GM18519 (cell line): ENCODE measurements around the gene VPS26C.
A peak's percentile ranks its signal among the peaks of the same experiment; 100 is the strongest.

Experiments
- ATAC-seq: cut with Tn5 transposase; IDR thresholded peaks from one replicate; pipeline ENCODE4 v1.9.1; 2021; ENCODE audit warnings: mild to moderate bottlenecking, moderate library complexity; ENCODE audit not compliant: unreplicated experiment, low FRiP score

VPS26C gene

DNA sequence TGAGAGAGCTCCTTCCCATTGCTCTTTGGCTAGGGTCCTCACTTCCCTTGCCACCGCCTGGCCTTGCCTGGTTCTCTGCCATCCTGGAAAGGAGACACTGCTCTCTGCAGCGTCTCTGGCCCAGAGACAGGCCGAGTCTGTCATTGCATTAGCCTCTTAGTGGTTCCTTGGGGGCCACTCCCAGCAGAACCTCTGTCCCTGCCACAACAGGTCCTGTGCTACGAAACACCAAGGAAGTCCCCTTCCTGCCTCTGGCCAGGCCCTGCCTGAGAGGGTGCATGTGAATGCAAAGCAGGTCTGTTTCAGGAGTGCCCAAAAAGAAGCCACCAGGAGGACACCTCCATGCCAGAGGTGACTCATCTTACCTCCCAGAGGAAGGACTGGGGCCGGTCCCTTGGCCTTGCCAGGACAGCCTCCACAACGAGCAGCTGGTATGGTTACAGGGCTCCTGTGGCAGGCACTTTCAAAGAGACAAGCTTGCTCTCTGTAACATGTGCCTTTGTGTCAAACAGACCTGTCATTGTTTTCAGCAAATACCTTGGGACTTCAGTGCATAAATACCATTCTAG is 59.6 kb downstream of the VPS26C start:
- peak; percentile 27 for ATAC-seq

DNA sequence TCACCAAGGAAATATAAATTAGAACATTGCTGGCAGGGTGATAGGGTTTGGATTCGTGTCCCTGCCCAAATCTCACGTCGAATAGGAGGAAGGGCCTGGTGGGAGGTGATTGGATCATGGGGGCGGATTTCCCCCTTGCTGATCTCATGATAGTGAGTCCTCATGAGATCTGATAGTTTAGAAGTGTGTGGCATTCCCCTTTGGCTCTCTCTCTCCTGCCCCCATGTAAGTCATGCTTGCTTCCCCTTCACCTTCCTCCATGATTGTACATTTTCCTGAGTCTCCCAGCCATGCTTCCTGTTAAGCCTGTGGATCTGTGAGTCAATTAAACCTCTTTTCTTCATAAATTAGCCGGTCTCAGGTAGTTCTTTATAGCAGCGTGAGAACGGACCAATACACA is 60.6 kb downstream of the VPS26C start:
- no peak for ATAC-seq

DNA sequence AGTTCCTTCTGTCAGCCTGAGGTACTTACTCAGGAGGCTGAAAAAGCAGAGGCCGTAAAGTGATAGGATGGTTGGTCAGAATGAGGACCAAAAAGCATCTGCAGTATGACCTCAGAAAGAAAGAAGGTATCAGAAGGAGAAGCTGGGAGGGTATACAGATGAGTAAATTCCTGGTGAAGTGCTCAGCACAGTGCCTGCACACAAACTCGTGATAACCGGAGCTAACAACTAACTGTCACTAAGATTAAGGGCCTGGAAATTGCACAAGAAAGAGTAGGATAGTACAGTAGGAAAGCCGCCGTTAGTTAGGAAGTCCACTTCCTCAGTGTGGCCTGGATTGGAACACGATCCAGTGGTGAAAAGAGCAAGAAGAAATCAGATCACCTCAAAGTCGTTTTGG is 62.6 kb downstream of the VPS26C start:
- no peak for ATAC-seq

DNA sequence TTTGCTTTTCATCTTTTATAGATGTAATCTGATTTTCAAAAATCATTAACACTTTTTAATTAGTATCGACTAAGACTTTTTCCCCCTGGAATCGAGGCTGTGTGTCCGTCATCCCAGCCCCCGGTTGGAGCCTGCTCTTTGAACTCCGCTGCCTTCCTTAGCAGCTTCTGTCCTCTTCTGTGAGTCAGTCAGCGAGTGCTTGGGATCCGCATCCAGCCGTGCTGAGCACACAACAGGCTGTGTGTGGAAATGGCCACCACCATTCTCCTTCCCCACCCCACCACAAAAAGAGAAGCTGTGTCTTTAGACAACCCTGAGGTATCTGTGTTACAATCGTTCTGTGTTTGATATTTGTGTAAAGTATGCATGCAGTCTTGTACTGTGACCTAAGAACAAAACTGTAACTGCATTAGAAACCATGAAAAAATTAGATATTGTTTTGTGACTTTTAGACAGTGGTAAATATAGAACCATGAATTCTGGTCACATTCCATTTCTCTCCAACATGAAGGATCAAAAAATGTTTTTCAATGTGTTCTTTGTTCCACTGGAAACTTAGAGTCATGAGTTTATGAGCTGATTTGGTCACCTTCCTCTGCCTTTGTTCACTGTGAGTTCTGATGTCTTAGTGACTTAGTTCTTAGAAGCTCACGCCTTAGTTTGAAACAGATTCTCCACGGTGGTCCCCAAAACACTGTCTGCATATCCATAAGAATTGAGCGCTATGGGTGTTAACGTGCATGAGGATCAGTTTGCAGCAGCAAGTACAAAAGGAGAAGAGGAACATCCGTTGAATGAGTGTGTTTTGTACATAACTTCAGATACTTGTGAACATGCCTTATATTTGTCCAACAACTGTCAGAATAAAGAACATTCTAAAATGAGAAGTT is 64.7 kb downstream of the VPS26C start:
- no peak for ATAC-seq

DNA sequence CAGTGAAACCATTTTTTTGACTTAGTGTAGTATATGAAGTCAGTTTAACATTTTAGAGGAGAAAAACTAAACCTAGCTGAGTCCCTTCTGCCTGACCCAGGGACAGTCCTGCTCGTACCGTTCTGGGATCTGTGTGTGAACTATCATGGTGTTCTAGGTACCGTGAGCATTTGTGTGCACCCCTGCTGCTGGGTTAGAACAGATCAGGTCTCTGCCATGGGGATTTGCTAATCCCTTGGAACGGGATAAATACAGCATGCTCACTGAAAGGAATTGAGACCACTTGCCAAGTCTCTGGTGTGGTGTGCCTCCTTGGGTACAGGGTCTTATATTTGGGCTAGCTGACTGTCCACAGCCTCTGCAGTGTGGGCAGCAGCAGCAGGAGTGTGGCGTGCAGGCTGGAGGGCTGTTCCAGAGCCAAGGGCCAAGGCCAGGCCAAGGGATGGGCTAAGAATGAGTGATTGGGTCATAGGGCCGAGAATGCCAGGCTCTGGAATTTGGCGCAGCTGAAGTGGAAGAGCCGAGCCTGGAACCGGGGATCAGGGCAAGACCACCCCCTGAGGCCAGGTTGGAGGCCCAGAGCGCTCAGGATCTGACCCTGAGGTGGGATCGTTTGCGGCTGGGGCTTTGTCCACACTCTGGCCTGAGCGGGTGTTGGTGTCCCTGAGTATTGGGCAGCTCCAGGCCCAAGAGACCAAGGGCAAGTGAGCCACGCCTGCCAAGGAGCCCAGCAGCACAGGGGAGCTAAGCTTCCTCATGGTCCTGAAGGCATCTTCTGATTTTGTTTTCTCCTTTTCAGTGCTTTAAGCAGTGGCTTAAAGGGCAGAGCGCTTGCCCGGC is 66.3 kb downstream of the VPS26C start:
- no peak for ATAC-seq

DNA sequence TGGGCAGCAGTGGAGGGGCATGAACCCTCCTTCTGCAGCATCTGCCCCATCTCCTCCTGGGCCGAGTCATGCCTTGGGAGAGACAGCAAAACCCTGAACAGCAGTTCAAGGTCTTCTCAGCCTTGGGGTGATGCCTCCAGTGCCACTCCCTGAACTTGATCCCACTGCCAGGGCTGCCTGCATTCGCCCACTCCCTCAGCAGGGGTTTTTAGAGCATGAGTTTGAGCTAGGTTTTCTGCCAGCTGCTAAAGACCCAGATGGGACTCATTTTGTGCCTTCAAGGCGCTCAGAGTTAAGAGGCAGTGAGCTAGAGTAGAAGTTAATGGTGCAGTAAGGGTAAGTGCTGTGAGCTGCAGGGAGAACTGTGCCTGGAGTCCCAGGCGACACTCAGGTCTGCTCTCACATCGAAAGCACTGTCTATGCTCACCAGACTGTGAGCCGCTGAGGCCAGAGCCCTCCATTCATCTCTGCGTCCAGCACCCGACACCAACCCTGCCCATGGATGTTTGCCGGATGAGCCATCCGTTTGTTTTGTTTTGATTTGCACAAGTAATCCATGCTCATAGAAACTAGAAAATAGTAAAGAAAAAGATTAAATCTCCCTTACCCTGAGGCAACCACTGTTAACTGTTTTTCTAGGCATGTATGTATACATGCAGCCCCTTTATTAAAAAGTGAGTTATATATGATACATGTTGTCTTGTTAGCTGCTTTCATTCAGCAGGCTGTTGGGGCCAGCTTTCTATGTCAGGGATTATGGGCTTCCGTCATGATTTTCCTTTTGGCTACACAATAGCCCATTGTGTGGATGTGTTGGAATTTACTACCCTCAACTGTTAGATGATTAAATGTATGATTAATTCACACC is 67.8 kb downstream of the VPS26C start:
- ATAC-seq: no peak

DNA sequence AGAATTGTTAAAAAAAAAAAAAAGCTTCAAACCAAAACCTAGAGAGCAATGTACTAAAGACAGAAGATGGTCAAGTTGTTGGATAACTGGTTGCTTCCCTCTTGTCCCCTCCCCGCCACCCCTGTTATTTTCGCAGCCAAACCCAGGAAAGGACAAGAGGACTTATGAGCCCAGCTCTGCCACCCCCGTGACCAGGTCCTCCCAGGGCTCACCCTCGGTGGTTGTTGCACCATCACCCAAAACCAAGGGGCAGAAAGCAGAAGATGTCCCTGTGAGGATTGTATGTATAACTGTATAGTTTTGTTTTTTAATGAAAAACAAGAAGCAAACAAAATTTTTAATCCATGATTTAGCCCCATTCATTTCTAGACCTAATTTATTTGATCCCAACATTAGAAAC is 69.4 kb downstream of the VPS26C start:
- no peak for ATAC-seq

DNA sequence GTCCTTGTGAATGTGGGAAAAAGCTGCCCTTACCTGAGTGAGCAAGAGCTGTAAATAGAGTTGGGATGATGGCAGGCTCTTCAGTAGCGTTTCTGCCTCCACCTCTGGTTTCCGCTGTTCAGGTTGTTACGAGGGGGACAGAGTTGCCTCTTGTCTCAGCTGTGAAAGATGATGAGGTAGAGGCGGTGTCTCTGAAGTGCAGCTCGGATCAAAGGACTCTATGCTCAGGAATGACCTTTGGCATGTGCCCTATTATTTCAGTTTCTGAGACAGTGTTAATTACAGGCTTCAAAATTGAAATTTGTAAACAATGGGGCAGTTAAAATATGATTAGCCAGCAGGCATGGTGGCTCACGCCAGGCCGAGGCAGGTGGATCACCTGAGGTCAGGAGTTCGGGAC is 70.3 kb downstream of the VPS26C start:
- no peak for ATAC-seq

DNA sequence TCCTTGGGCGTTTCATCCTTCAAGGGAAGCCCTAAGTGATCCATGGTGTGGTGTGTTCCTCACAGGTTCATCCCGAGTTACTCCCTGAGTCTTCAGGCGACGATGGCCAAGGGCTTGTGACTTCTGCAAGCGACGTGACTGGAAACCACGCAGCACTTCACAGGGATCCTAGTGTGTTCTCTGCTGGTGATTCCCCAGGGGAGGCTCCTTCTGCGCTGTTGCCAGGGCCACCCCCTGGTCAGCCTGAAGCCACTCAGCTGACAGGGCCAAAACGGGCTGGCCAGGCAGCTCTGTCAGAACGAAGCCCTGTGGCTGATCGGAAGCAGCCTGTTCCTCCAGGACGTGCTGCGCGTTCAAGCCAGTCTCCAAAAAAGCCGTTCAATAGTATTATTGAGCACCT is 71.5 kb downstream of the VPS26C start:
- ATAC-seq: no peak

DNA sequence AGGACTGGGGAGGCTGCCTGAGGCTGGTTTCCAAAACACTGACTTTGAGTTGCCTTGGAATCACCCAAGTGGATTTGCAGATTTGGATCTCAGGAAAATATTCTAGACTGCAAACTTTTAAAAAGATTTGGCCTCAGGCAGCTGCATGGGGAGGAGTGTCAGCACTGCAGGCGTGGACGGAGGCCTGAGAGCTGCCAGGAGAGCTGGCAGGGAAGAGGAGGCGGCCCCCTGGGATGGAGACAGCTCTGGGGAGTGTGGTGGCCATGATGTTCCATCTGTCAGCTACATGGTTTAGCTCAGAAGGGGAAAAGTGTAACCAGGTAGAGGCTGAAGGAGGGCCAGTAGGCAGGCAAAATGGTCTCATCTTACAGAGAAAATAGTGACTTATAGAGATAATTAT is 72.1 kb downstream of the VPS26C start:
- no peak for ATAC-seq

DNA sequence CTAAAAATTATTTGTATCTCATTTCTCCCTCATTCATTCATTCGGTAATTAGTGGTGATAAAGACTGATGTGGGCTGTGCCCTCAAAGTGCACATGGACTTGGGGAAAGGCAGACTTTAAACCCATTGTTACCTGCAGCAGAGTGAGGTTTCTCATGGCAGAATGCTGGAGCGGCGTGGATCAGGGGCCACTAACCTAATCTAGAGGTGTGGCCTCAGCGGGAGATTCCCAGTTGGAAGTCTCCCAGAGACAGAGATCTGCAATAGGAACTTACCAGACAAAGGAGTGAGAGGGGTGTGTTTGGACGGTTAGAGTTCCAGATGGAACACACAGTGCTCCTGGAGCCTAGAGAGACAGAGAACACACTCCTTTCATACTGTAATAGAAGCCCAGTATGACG is 73.5 kb downstream of the VPS26C start:
- no peak for ATAC-seq

DNA sequence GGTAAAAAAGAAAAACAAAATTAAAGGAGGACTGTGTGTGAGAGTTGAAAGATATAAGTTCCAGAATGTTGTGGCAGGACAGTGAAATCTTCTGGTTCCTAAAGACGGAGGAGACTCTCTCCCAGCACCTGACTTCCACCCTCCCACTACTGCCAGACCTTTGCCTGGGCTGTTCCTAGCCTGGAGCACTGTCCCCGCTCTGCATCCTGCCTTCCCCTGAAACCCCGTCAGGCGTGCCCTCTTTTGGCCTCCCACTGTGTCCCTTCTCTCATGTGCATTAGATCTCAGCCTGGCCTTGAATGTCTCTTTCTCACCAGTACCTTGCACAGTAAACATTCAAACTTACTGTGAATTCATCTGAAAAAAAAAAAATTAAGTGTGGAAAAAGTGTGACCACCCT is 74.1 kb downstream of the VPS26C start:
- no peak for ATAC-seq

DNA sequence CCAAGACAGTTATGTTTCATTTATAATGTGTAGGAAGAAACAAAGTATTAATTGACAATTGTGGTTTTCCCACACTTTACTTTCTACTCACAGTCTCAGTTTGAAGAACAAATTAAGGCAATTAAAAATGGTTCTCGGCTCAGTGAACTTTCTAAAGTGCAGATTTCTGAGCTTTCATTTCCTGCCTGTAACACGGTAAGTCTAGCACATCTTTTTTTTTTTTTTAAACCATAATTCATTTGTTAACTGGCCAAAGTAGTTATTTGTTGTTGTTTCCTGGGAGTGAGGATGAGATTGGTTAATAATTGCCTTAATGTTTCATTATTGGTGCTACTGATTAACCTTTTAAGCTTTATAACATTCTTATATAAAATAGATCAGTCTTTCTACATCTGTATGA is 75.1 kb downstream of the VPS26C start:
- ATAC-seq: no peak

DNA sequence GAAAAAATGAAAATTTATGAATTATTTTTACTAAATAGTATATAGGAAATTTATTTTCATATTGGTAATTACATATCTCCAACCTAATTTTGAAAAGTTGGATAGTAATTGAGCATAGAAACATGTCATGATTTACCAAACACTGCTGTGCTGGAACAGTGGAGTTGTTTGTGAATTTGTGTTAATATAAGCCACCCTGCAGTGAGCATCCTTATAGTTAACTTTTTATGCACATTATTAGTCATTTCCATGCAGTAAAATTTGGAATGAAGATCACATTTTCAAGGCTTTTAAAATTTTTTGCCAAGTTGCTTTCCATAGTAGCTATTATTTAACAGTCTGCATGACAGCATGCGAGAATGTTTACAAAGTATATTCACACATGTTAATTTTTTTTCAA is 78.3 kb downstream of the VPS26C start:
- ATAC-seq: no peak

DNA sequence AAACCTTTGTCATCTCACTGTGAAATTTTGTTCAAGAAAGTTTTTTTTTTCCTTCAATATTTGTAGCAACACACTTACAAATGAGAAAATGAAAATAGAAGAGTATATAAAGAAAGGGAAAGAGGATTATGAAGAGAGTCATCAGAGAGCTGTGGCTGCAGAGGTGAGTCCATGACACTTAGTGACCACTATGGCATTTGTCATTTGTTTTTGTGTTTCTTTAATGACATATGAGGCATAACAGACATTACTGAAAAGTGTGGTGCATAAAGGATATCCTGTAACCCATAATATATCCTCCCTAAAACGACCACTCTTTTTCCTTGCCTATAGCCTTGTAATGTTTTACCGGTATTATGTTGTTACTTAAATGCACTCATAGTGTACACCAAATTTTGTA is 80.2 kb downstream of the VPS26C start:
- no peak for ATAC-seq

DNA sequence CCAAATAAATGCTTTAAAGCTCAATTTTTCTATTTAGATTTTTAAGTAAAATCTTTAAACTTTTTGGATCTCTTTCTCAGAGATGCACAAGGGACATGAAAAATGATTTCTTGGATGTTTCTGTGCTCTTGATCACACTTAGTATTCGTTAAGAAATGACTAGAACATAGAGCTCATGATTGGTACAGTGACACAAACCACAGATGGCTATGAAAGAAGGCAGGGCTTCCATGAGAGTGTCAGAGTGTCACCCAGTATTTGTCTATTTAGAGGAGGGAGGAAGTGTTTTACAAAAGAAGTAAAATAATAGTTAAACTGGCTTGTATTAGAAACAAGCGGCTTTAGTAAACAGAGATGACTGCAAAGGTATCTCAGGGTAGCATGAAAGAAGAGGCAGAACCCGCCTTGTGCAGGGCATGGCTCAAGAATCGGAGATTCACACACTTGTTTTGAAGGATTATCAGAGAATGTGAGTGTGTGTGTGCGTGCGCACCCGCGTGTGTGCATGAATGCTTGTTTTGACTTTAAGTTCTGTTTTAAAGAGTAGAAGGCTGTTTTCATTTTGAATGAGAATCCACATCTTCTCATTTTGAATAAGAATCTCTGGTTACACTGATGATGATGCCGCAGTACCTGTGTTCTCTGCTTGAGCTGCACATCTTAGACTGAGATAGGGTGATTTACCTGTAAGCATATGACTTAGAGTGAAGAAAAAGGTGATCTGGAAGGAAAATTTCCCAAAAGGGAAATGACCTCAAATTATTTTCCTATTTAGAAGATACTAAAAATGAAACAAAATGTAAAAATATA is 82.1 kb downstream of the VPS26C start:
- no peak for ATAC-seq

DNA sequence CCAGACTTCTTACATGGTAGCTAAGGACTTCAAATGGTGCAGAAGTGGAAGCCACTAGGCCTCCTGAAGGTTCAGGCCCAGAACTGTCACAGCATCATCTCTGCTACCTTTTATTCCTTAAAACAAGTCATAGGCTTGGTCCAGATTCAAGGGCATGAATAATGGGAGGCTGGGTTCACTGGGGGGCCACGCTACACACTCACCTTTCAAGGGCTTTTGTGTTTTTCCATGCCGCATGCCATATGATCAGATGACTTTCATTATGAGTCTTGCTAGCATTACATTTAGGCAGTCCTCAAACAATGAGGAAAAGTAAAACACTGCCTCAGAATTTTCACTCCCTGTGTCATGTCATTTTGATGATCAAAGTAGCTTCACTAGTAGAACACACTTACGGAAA is 83.4 kb downstream of the VPS26C start:
- no peak for ATAC-seq

DNA sequence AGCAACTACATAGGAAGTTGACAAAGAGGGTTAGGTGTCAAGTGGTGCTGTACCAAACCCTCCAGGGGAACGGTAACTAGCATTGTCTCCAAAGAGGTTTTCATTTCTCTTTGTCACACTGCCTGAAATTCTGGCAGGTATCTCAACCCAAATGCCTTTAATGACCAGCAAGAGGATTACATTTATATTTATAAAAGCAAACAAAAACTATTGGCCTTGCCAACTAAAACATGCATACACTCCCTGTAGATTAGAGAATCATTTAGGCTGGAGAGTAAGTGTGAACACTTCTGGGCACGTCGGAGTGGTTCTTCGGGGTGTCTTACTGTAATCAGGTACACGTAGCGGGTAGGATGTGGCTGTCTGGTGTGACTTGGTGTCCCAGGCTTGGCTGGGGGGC is 84.9 kb downstream of the VPS26C start:
- ATAC-seq: no peak

DNA sequence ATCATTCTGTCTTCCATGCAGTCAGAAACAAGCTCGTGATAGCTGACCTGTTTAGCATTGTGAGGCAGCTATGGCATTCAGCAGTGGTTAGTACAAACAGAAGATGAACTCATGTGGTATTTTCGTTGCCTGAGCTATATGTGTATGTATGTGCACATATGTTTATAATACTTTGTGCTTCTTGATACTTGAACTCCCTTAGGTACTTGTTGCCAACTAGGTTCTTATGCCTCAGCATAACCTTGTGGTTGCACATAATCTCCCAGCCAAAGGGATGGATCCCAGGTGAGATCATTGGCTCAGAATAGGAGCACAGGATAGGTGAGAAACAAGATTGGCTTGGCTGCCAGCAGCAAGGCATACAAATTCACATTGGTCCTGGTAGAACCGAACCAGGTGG is 86.1 kb downstream of the VPS26C start:
- no peak for ATAC-seq

DNA sequence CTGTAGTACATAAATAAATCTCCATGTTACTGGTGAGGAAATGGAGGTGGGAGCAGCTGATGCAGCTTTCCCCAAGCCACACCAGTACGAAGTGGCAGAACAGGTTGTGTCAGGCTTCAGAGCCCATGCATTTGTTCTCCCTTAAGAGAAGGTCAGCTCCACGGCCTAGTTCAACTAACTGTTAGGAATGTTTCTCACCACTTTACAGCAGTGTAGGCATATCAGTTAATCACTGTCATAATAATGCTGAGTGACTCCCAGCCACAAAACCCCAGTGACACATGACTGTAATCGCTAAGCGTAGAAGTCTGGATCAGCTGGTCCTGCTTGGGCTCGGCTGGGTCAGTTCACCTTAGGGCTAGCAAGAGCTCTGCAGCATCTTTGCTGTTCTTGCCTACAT is 90.4 kb downstream of the VPS26C start:
- ATAC-seq: no peak
